ENCODE results near the gene NFATC3. TPM values are rescaled to one million over a fixed set of nuclear protein-coding genes. Genes with fewer than 3 reads are reported as not detected.
A peak's percentile ranks its signal among the peaks of the same experiment; 100 is the strongest.

NFATC3 gene
- total RNA-seq, 2 experiments from 2014 or later = 84.8 to 94.4 TPM

GRCh38 chr16:68089067-68089466 lies 3.9 kb downstream of the NFATC3 start:
- Histone ChIP-seq H3K4me1 (ENCODE audit: insufficient read depth, low read length) (peaks cover 34% of the 10 kb centered on the region), H3K9me3 (ENCODE audit: control insufficient read depth in 1 of 2, insufficient read depth in 1 of 2, low read length in 2 of 2) (no peaks in the 10 kb centered on the region), H3K36me3 (ENCODE audit: insufficient read depth, low read length) (no peaks in the 10 kb centered on the region), H3K27ac (ENCODE audit: low read depth in 1 of 2, low read length in 2 of 2) (no peak overlapping the region), H3K27me3 (ENCODE audit: control insufficient read depth in 1 of 2, insufficient read depth in 2 of 2, low read length in 2 of 2) (no peaks in the 10 kb centered on the region), H3K4me3 (ENCODE audit: low read length) (peak overlapping the region; percentile 21)
- ChIA-PET CTCF (interaction anchor here (1.0 to 1.7 kb wide), 2 partner anchors 29 to 48 kb away, joined by 3 to 6 read pairs; no protein-coding TSS in a partner anchor), POLR2A (no interaction called here)
- Mint-ChIP-seq H3K36me3 (ENCODE audit: low read depth) (peaks cover 12% of the 10 kb centered on the region), H3K27ac (peak overlapping the region; percentile 73), H3K4me1 (ENCODE audit: low read depth) (peaks cover 74% of the 10 kb centered on the region), H3K27me3 (no peaks in the 10 kb centered on the region), H3K9me3 (no peaks in the 10 kb centered on the region), H3K4me3 (peak overlapping the region; percentile 84)
- intact Hi-C loops (cut with DNase I, micrococcal nuclease) = loop anchor here (5.0 to 10.0 kb wide), 2 partner anchors 43 to 844 kb away; partner anchors contain the start of genes FHOD1 (in 1 of the 2) and SLC9A5 (in 1 of the 2)
- TF ChIP-seq CTCF (IDR thresholded peaks at IDR 0.05) = no peak
- no peak for DNase-seq
- ATAC-seq (ENCODE audit: poor library complexity) = no peak

GRCh38 chr16:68090130-68090529 lies 5.0 kb downstream of the NFATC3 start:
- DNase-seq (peak in 1 of 14 experiments; percentile 55), ATAC-seq (ENCODE audit: poor library complexity) (no peak)
- Histone ChIP-seq H3K9me3 (ENCODE audit: control insufficient read depth in 1 of 2, insufficient read depth in 1 of 2, low read length in 2 of 2) (no peaks in the 10 kb centered on the region), H3K27ac (ENCODE audit: low read depth in 1 of 2, low read length in 2 of 2) (no peak overlapping the region), H3K27me3 (ENCODE audit: control insufficient read depth in 1 of 2, insufficient read depth in 2 of 2, low read length in 2 of 2) (no peaks in the 10 kb centered on the region), H3K36me3 (ENCODE audit: insufficient read depth, low read length) (no peaks in the 10 kb centered on the region), H3K4me1 (ENCODE audit: insufficient read depth, low read length) (peaks cover 33% of the 10 kb centered on the region), H3K4me3 (ENCODE audit: low read length) (no peak overlapping the region)
- no peak for TF ChIP-seq CTCF (IDR thresholded peaks at IDR 0.05)
- CTCF ChIA-PET = interaction anchor here (1.7 kb wide), 1 partner anchor 50 kb away, joined by 6 read pairs; no protein-coding TSS in a partner anchor
- Mint-ChIP-seq H3K4me1 (ENCODE audit: low read depth) (peaks cover 81% of the 10 kb centered on the region), H3K36me3 (ENCODE audit: low read depth) (peaks cover 12% of the 10 kb centered on the region), H3K4me3 (peak overlapping the region; percentile 73), H3K27me3 (no peaks in the 10 kb centered on the region), H3K27ac (peak overlapping the region; percentile 73), H3K9me3 (no peaks in the 10 kb centered on the region)
- intact Hi-C loops (cut with DNase I, micrococcal nuclease) = loop anchor here in 1 of 2 experiments (5.0 kb wide), 1 partner anchor 77 kb away; no protein-coding TSS in a partner anchor
- POLR2A ChIA-PET = no interaction called here

- Mint-ChIP-seq H3K36me3 (ENCODE audit: low read depth) (peaks cover 12% of the 10 kb centered on the region), H3K27me3 (no peaks in the 10 kb centered on the region), H3K4me1 (ENCODE audit: low read depth) (peaks cover 83% of the 10 kb centered on the region), H3K27ac (peak overlapping the region; percentile 73), H3K4me3 (peak overlapping the region; percentile 73), H3K9me3 (no peaks in the 10 kb centered on the region)
- TF ChIP-seq CTCF (IDR thresholded peaks at IDR 0.05) = no peak
- DNase-seq (no peak), ATAC-seq (ENCODE audit: poor library complexity) (no peak)
- peaks cover 37% of the 10 kb centered on the region for H3K4me1 ChIP-seq (ENCODE audit: insufficient read depth, low read length)
- H3K27me3 ChIP-seq (ENCODE audit: control insufficient read depth in 1 of 2, insufficient read depth in 2 of 2, low read length in 2 of 2) = no peaks in the 10 kb centered on the region
- ChIA-PET POLR2A (no interaction called here), CTCF (no interaction called here)
- H3K27ac ChIP-seq (ENCODE audit: low read depth in 1 of 2, low read length in 2 of 2) = no peak overlapping the region
- H3K9me3 ChIP-seq (ENCODE audit: control insufficient read depth in 1 of 2, insufficient read depth in 1 of 2, low read length in 2 of 2) = no peaks in the 10 kb centered on the region
- H3K36me3 ChIP-seq (ENCODE audit: insufficient read depth, low read length) = no peaks in the 10 kb centered on the region
- H3K4me3 ChIP-seq (ENCODE audit: low read length) = no peak overlapping the region
- intact Hi-C loops (cut with DNase I, micrococcal nuclease) = loop anchor here in 1 of 2 experiments (5.0 kb wide), 1 partner anchor 77 kb away; no protein-coding TSS in a partner anchor
These were observed 5.4 kb downstream of the NFATC3 start for GRCh38 chr16:68090533-68090932.
